Neural progenitor cell (in vitro differentiated cells): Measurements from ENCODE around the gene CILP. TPM values are rescaled to one million over a fixed set of nuclear protein-coding genes. Genes with fewer than 3 reads are reported as not detected.

Experiments
- DNase-seq: peaks from one replicate; pipeline ENCODE4 v3.0.0-alpha.2; 2016; ENCODE audit warnings: low spot score
- H2AFZ ChIP-seq: fragments of 200-600 bp; sonication (generic); replicated peaks from 2 replicates; pipeline ENCODE4 v1.6.1; 2016; ENCODE audit warnings: antibody characterized with exemption
- H3F3A ChIP-seq: fragments of 200-600 bp; sonication (generic); 2 replicates; pipeline ENCODE4 v1.6.1; 2016; ENCODE audit warnings: antibody characterized with exemption, low read depth
- H3K27ac ChIP-seq: fragments of 200-600 bp; sonication (generic); 2 replicates; pipeline ENCODE4 v1.5.1; 2016; ENCODE audit warnings: mild to moderate bottlenecking
- H3K27me3 ChIP-seq: fragments of 200-600 bp; sonication (generic); 2 replicates; pipeline ENCODE4 v1.6.1; 2016; ENCODE audit warnings: mild to moderate bottlenecking, moderate library complexity
- H3K36me3 ChIP-seq: fragments of 200-600 bp; sonication (generic); 2 replicates; pipeline ENCODE4 v1.5.1; 2016
- H3K4me1 ChIP-seq: fragments of 200-600 bp; sonication (generic); 2 replicates; pipeline ENCODE4 v1.6.1; 2016; ENCODE audit warnings: mixed run types
- H3K4me2 ChIP-seq: fragments of 200-600 bp; sonication (generic); 2 replicates; pipeline ENCODE4 v1.6.1; 2016
- H3K4me3 ChIP-seq: fragments of 200-600 bp; sonication (generic); 2 replicates; pipeline ENCODE4 v1.5.1; 2016
- H3K79me2 ChIP-seq: fragments of 200-600 bp; sonication (generic); 2 replicates; pipeline ENCODE4 v1.6.1; 2016; ENCODE audit warnings: low read depth
- H3K9ac ChIP-seq: fragments of 200-600 bp; sonication (generic); 2 replicates; pipeline ENCODE4 v1.6.1; 2016
- H3K9me3 ChIP-seq: fragments of 200-600 bp; sonication (generic); 2 replicates; pipeline ENCODE4 v1.5.1; 2016; ENCODE audit warnings: low read depth
- H4K20me1 ChIP-seq: fragments of 200-600 bp; sonication (generic); 2 replicates; pipeline ENCODE4 v1.6.1; 2016; ENCODE audit warnings: low read depth
- H3K27ac Mint-ChIP-seq: 3 replicates; pipeline ENCODE4 v1.8.0; 2021; ENCODE audit warnings: mixed read lengths
- H3K27me3 Mint-ChIP-seq: 2 replicates; pipeline ENCODE4 v1.8.0; 2022; ENCODE audit warnings: low read depth, mild to moderate bottlenecking, inconsistent platforms, moderate library complexity, mixed read lengths; ENCODE audit not compliant: insufficient read depth
- H3K36me3 Mint-ChIP-seq: 3 replicates; pipeline ENCODE4 v1.8.0; 2021; ENCODE audit warnings: mixed read lengths
- H3K4me1 Mint-ChIP-seq: 3 replicates; pipeline ENCODE4 v1.8.0; 2021; ENCODE audit warnings: mixed read lengths
- H3K4me3 Mint-ChIP-seq: 3 replicates; pipeline ENCODE4 v1.8.0; 2021; ENCODE audit warnings: mild to moderate bottlenecking, moderate library complexity, mixed read lengths
- H3K9me3 Mint-ChIP-seq: 3 replicates; pipeline ENCODE4 v1.8.0; 2020; ENCODE audit warnings: mixed read lengths
- CTCF ChIP-seq: fragments of 200-600 bp; sonication (generic); IDR thresholded peaks from 2 replicates; pipeline ENCODE4 v1.5.1; 2017; ENCODE audit warnings: antibody characterized with exemption, mild to moderate bottlenecking
- EZH2 ChIP-seq: fragments of 200-600 bp; sonication (generic); IDR thresholded peaks from 2 replicates; pipeline ENCODE4 v1.6.1; 2017; ENCODE audit warnings: antibody characterized with exemption, mild to moderate bottlenecking, moderate library complexity
- EZH2phosphoT487 ChIP-seq: fragments of 200-600 bp; sonication (generic); IDR thresholded peaks from 2 replicates; pipeline ENCODE4 v1.6.1; 2017; ENCODE audit warnings: antibody characterized with exemption
- total RNA-seq: library from RNA; depleted of rRNA; stranded (reverse); fragments of >200 nt; gene quantifications from 2 replicates; pipeline ENCODE4 v1.2.3, GENCODE V29; 2015; ENCODE audit warnings: low replicate concordance

The CILP gene
- total RNA-seq, 1 donor from 2014 or later, result not detected

- no peak overlapping the region for H3K9ac ChIP-seq
- H3K4me3 ChIP-seq, result no peak overlapping the region
- peaks cover 4% of the 10 kb centered on the region for H3K79me2 ChIP-seq
- no peak overlapping the region for H3K27ac ChIP-seq
- no peaks in the 10 kb centered on the region for H3K9me3 ChIP-seq
- TF ChIP-seq EZH2, result no peak
- TF ChIP-seq CTCF, result no peak
- no peak for TF ChIP-seq EZH2phosphoT487
- DNase-seq, result no peak
- peaks cover 4% of the 10 kb centered on the region for H3K36me3 ChIP-seq
- no peak overlapping the region for H3K4me3 Mint-ChIP-seq
- H3K4me2 ChIP-seq, result no peak overlapping the region
- H3K4me1 ChIP-seq, result no peaks in the 10 kb centered on the region
- no peaks in the 10 kb centered on the region for H3K9me3 Mint-ChIP-seq
- no peaks in the 10 kb centered on the region for H3K4me1 Mint-ChIP-seq
- no peaks in the 10 kb centered on the region for H3F3A ChIP-seq
- H2AFZ ChIP-seq, result no peak overlapping the region
- H4K20me1 ChIP-seq, result no peaks in the 10 kb centered on the region
- H3K27me3 ChIP-seq, result no peaks in the 10 kb centered on the region
- H3K27me3 Mint-ChIP-seq, result no peaks in the 10 kb centered on the region
- H3K27ac Mint-ChIP-seq, result no peak overlapping the region
- H3K36me3 Mint-ChIP-seq, result peaks cover 18% of the 10 kb centered on the region
Measured at GRCh38 chr15:65174509-65174908, 36.8 kb downstream of the CILP start.

- no peak overlapping the region for H3K4me3 Mint-ChIP-seq
- Histone ChIP-seq H3K4me1 (no peaks in the 10 kb centered on the region), H3K9me3 (no peaks in the 10 kb centered on the region), H3K36me3 (no peaks in the 10 kb centered on the region), H4K20me1 (no peaks in the 10 kb centered on the region), H3K27ac (no peak overlapping the region), H3K79me2 (no peaks in the 10 kb centered on the region), H3K4me2 (no peak overlapping the region), H3K9ac (no peak overlapping the region), H3K4me3 (no peak overlapping the region), H2AFZ (no peak overlapping the region), H3F3A (no peaks in the 10 kb centered on the region), H3K27me3 (no peaks in the 10 kb centered on the region)
- H3K9me3 Mint-ChIP-seq, result no peaks in the 10 kb centered on the region
- DNase-seq, result no peak
- H3K4me1 Mint-ChIP-seq, result no peaks in the 10 kb centered on the region
- H3K36me3 Mint-ChIP-seq, result peaks cover 15% of the 10 kb centered on the region
- H3K27me3 Mint-ChIP-seq, result no peaks in the 10 kb centered on the region
- no peak for TF ChIP-seq CTCF
- TF ChIP-seq EZH2phosphoT487, result no peak
- no peak for TF ChIP-seq EZH2
- no peak overlapping the region for H3K27ac Mint-ChIP-seq
Measured at GRCh38 chr15:65172531-65172930, 38.7 kb downstream of the CILP start.

- no peak for DNase-seq
- no peak for TF ChIP-seq CTCF
- H3K9ac ChIP-seq, result no peak overlapping the region
- no peak overlapping the region for H3K27ac ChIP-seq
- no peaks in the 10 kb centered on the region for H3K27me3 ChIP-seq
- H3F3A ChIP-seq, result peaks cover 3% of the 10 kb centered on the region
- no peaks in the 10 kb centered on the region for H3K79me2 ChIP-seq
- Mint-ChIP-seq H3K9me3 (no peaks in the 10 kb centered on the region), H3K4me1 (no peaks in the 10 kb centered on the region), H3K4me3 (no peak overlapping the region), H3K36me3 (peaks cover 17% of the 10 kb centered on the region), H3K27ac (no peak overlapping the region), H3K27me3 (no peaks in the 10 kb centered on the region)
- no peaks in the 10 kb centered on the region for H3K4me1 ChIP-seq
- H3K9me3 ChIP-seq, result no peaks in the 10 kb centered on the region
- H3K4me3 ChIP-seq, result no peak overlapping the region
- no peaks in the 10 kb centered on the region for H4K20me1 ChIP-seq
- H3K36me3 ChIP-seq, result no peaks in the 10 kb centered on the region
- H2AFZ ChIP-seq, result no peak overlapping the region
- H3K4me2 ChIP-seq, result no peak overlapping the region
Measured at GRCh38 chr15:65171428-65171827, 39.8 kb downstream of the CILP start.

- Histone ChIP-seq H3K27ac (no peak overlapping the region), H3K36me3 (peaks cover 12% of the 10 kb centered on the region), H3K9me3 (no peaks in the 10 kb centered on the region), H3K79me2 (no peaks in the 10 kb centered on the region), H3K4me2 (no peak overlapping the region), H3K4me3 (no peak overlapping the region), H3K27me3 (no peaks in the 10 kb centered on the region), H4K20me1 (peaks cover 3% of the 10 kb centered on the region), H2AFZ (no peak overlapping the region), H3F3A (peaks cover 20% of the 10 kb centered on the region), H3K4me1 (no peaks in the 10 kb centered on the region), H3K9ac (no peak overlapping the region)
- Mint-ChIP-seq H3K36me3 (peaks cover 4% of the 10 kb centered on the region), H3K27ac (no peak overlapping the region), H3K4me1 (no peaks in the 10 kb centered on the region), H3K27me3 (no peaks in the 10 kb centered on the region), H3K4me3 (no peak overlapping the region), H3K9me3 (no peaks in the 10 kb centered on the region)
- TF ChIP-seq EZH2phosphoT487 (no peak), CTCF (no peak), EZH2 (no peak)
- no peak for DNase-seq
Measured at GRCh38 chr15:65165875-65166274, 45.4 kb downstream of the CILP start.
